Fibroblast of lung (primary cell): ENCODE data around the gene PEX10. TPM values are rescaled to one million over a fixed set of nuclear protein-coding genes. Genes with fewer than 3 reads are reported as not detected.

ENCODE experiments used
- DNase-seq, 2 donors: peaks; one replicate each; pipeline versions ENCODE4 v3.0.0 to v3.0.0-alpha.2; 2010; ENCODE audit warnings: low read depth in 2 of 2
- H2AFZ ChIP-seq: 2 replicates; pipeline ENCODE4 v1.5.1; 2012; ENCODE audit warnings: low read length, control low read depth, inconsistent platforms
- H3K27ac ChIP-seq: 2 replicates; pipeline ENCODE4 v1.5.1; 2011; ENCODE audit warnings: low read length, control low read depth; ENCODE audit not compliant: insufficient read depth
- H3K27me3 ChIP-seq: 2 replicates; pipeline ENCODE4 v1.5.1; 2011; ENCODE audit warnings: mild to moderate bottlenecking, low read length; ENCODE audit not compliant: control insufficient read depth, insufficient read depth
- H3K36me3 ChIP-seq: 2 replicates; pipeline ENCODE4 v1.5.1; 2011; ENCODE audit warnings: low read length; ENCODE audit not compliant: control insufficient read depth, insufficient read depth
- H3K4me1 ChIP-seq: 2 replicates; pipeline ENCODE4 v1.5.1; 2011; ENCODE audit warnings: low read length; ENCODE audit not compliant: control insufficient read depth, insufficient read depth; ENCODE audit errors: extremely low read depth
- H3K4me2 ChIP-seq: 2 replicates; pipeline ENCODE4 v1.5.1; 2011; ENCODE audit warnings: low read length, control low read depth; ENCODE audit not compliant: insufficient read depth; ENCODE audit errors: extremely low read depth
- H3K4me3 ChIP-seq, 4 experiments: fragments of 200-600 bp in 1 of 4; sonication (generic) in 1 of 4; replicated peaks in 1 of 4; 2 replicates each; pipeline ENCODE4 v1.5.1; 2011 to 2016; ENCODE audit warnings: low read length in 4 of 4, low read depth in 3 of 4, mild to moderate bottlenecking in 3 of 4, control low read depth in 2 of 4, inconsistent platforms in 1 of 4, mixed read lengths in 1 of 4; ENCODE audit not compliant: insufficient read depth in 1 of 4; ENCODE audit errors: control extremely low read depth in 1 of 4
- H3K79me2 ChIP-seq: 2 replicates; pipeline ENCODE4 v1.5.1; 2012; ENCODE audit warnings: mild to moderate bottlenecking, low read length, inconsistent platforms; ENCODE audit not compliant: control insufficient read depth, insufficient read depth
- H3K9ac ChIP-seq: 2 replicates; pipeline ENCODE4 v1.5.1; 2011; ENCODE audit warnings: mild to moderate bottlenecking, low read length, control low read depth; ENCODE audit not compliant: insufficient read depth
- H3K9me3 ChIP-seq: 2 replicates; pipeline ENCODE4 v1.5.1; 2012; ENCODE audit warnings: low read depth, low read length; ENCODE audit not compliant: control insufficient read depth, insufficient read depth
- H4K20me1 ChIP-seq: 2 replicates; pipeline ENCODE4 v1.5.1; 2011; ENCODE audit warnings: low read length; ENCODE audit not compliant: control insufficient read depth, insufficient read depth; ENCODE audit errors: extremely low read depth
- EZH2 ChIP-seq: IDR thresholded peaks from 2 replicates; pipeline ENCODE4 v1.5.1; 2012; ENCODE audit warnings: low read length, control low read depth, mild to moderate bottlenecking; ENCODE audit errors: missing control alignments
- polyA plus RNA-seq, 2 donors: library from polyadenylated mRNA; depleted of rRNA in 1 of 2; stranded (reverse) in 1 of 2; unstranded in 1 of 2; fragments of >200 nt; gene quantifications; 2 replicates each; pipeline ENCODE4 v1.2.1, GENCODE V29; 2011 to 2012; ENCODE audit warnings: missing spikeins in 1 of 2
- total RNA-seq: library from RNA; depleted of rRNA; stranded (reverse); fragments of >200 nt; gene quantifications from 2 replicates; pipeline ENCODE4 v1.2.1, GENCODE V29; 2014
- TF ChIP-seq, protein P1 (sequence below), 2 donors: IDR thresholded peaks in 1 of 2; conservative IDR thresholded peaks in 1 of 2; 1 replicate in 1 of 2; 2 replicates in 1 of 2; pipeline ENCODE4 v1.5.1; 2011 to 2012; ENCODE audit warnings: low read length in 2 of 2, control low read depth in 1 of 2, inconsistent platforms in 1 of 2, low read depth in 1 of 2, mild to moderate bottlenecking in 1 of 2

The PEX10 gene
- total and polyA plus RNA-seq, 2 donors (not counting 1 experiment from before 2014, with no cell fraction given): 15.4 to 33.4 TPM

DNA sequence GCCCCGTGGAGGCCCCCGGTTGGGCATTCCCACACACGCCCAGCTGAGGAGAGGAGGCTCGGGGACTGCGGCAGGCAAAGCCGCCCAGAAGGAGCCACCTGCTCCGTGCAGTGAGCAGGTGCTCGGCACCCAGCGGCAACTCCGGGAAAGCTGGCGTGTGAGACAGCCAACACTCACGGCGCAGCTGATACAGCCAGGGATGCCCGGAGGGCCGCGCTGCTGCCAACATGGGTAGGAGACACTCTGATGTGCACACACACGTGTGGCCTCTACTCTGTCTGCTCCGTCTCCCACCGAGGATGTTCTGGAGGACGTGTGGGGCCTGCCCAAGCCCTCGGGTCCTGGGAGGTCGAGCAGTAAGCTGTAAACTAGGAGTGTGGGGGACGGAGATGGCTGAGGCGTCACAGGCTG, 33.9 kb downstream of the PEX10 start:
- DNase-seq: no peak
- H3K27ac ChIP-seq: no peak overlapping the region
- H3K36me3 ChIP-seq: no peaks in the 10 kb centered on the region
- H3K4me2 ChIP-seq: no peak overlapping the region
- no peaks in the 10 kb centered on the region for H3K4me1 ChIP-seq
- no peak overlapping the region for H3K9ac ChIP-seq
- TF ChIP-seq, protein P1, sequence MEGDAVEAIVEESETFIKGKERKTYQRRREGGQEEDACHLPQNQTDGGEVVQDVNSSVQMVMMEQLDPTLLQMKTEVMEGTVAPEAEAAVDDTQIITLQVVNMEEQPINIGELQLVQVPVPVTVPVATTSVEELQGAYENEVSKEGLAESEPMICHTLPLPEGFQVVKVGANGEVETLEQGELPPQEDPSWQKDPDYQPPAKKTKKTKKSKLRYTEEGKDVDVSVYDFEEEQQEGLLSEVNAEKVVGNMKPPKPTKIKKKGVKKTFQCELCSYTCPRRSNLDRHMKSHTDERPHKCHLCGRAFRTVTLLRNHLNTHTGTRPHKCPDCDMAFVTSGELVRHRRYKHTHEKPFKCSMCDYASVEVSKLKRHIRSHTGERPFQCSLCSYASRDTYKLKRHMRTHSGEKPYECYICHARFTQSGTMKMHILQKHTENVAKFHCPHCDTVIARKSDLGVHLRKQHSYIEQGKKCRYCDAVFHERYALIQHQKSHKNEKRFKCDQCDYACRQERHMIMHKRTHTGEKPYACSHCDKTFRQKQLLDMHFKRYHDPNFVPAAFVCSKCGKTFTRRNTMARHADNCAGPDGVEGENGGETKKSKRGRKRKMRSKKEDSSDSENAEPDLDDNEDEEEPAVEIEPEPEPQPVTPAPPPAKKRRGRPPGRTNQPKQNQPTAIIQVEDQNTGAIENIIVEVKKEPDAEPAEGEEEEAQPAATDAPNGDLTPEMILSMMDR (conservative IDR thresholded peaks at IDR 0.05 in 1 of 2, IDR thresholded peaks at IDR 0.05 in 1 of 2; ENCODE audit: low read depth in 1 of 2, low read length in 2 of 2): no peak
- no peak for TF ChIP-seq EZH2
- H3K4me3 ChIP-seq: no peak overlapping the region
- no peak overlapping the region for H2AFZ ChIP-seq
- no peaks in the 10 kb centered on the region for H3K79me2 ChIP-seq
- no peaks in the 10 kb centered on the region for H3K27me3 ChIP-seq
- H4K20me1 ChIP-seq: no peaks in the 10 kb centered on the region
- no peaks in the 10 kb centered on the region for H3K9me3 ChIP-seq

- Histone ChIP-seq H3K9ac (no peak overlapping the region), H3K36me3 (no peaks in the 10 kb centered on the region), H3K4me3 (no peak overlapping the region), H4K20me1 (no peaks in the 10 kb centered on the region), H3K4me1 (no peaks in the 10 kb centered on the region), H3K9me3 (no peaks in the 10 kb centered on the region), H3K27ac (no peak overlapping the region), H3K4me2 (no peak overlapping the region), H3K79me2 (no peaks in the 10 kb centered on the region), H2AFZ (no peak overlapping the region), H3K27me3 (no peaks in the 10 kb centered on the region)
- no peak for TF ChIP-seq EZH2
- TF ChIP-seq, protein P1 (conservative IDR thresholded peaks at IDR 0.05 in 1 of 2, IDR thresholded peaks at IDR 0.05 in 1 of 2; ENCODE audit: low read depth in 1 of 2, low read length in 2 of 2): no peak
- no peak for DNase-seq
These were observed 34.5 kb downstream of the PEX10 start for GRCh38 chr1:2377751-2378440.

GRCh38 chr1:2376931-2377672, 35.3 kb downstream of the PEX10 start:
- H3K9ac ChIP-seq: no peak overlapping the region
- H4K20me1 ChIP-seq: no peaks in the 10 kb centered on the region
- H3K4me1 ChIP-seq: no peaks in the 10 kb centered on the region
- no peak overlapping the region for H3K4me2 ChIP-seq
- H3K79me2 ChIP-seq: no peaks in the 10 kb centered on the region
- H3K27ac ChIP-seq: no peak overlapping the region
- DNase-seq: no peak
- no peak overlapping the region for H2AFZ ChIP-seq
- no peaks in the 10 kb centered on the region for H3K36me3 ChIP-seq
- no peak overlapping the region for H3K4me3 ChIP-seq
- H3K9me3 ChIP-seq: no peaks in the 10 kb centered on the region
- no peaks in the 10 kb centered on the region for H3K27me3 ChIP-seq
- no peak for TF ChIP-seq EZH2
- TF ChIP-seq, protein P1 (conservative IDR thresholded peaks at IDR 0.05 in 1 of 2, IDR thresholded peaks at IDR 0.05 in 1 of 2; ENCODE audit: low read depth in 1 of 2, low read length in 2 of 2): no peak
